ENCODE measurements around the gene HNRNPF.
A peak's percentile ranks its signal among the peaks of the same experiment; 100 is the strongest.

DNA sequence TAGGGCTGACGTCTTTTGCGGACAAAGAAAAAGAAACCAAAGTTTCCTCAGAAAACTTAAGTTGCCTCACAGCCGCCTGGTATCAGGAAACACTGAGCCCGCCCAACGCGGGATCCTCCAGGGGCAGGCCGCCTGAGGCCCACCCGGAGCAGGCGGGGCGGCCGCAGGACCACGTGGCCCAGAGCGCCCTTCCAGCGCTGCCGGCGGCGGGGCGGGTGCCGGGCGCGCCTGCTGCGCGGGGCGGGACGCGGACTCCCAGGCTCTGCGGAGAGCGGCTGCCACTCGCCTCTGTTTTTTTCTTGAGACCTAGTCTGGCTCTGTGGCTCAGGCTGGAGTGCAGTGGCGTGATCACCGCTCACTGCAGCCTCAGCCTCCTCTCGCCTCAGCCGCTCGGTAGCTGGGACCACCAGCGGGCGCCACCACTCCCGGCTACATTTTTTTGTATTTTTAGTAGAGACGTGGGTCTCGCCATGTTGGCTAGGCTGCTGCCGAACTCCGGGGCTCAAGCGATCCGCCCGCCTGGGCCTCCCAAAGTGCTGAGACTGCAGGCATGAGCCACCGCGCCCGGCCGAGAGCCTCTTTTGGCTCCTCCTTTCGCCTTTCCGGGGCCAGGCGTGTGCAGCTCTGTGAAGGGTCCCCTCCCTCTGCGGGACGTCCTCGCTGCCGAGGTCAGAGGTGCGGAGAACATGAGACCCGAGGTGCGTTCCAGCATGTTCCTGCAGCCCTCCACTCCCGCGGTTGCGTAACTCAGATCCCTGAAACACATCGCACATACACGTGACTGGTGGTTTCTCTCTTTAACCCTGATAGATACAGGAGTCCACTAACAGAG lies 11.6 kb upstream of the HNRNPF start:
- TF ChIP-seq, protein P1, sequence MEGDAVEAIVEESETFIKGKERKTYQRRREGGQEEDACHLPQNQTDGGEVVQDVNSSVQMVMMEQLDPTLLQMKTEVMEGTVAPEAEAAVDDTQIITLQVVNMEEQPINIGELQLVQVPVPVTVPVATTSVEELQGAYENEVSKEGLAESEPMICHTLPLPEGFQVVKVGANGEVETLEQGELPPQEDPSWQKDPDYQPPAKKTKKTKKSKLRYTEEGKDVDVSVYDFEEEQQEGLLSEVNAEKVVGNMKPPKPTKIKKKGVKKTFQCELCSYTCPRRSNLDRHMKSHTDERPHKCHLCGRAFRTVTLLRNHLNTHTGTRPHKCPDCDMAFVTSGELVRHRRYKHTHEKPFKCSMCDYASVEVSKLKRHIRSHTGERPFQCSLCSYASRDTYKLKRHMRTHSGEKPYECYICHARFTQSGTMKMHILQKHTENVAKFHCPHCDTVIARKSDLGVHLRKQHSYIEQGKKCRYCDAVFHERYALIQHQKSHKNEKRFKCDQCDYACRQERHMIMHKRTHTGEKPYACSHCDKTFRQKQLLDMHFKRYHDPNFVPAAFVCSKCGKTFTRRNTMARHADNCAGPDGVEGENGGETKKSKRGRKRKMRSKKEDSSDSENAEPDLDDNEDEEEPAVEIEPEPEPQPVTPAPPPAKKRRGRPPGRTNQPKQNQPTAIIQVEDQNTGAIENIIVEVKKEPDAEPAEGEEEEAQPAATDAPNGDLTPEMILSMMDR (IDR thresholded peaks at IDR 0.05) = peak in 2 of 4 experiments; percentile 22 to 38
- no peak for TF ChIP-seq EP300 (IDR thresholded peaks at IDR 0.05)

All from gastroesophageal sphincter (tissue), 3 donors.